NCI-H510A treated with DMSO at 0.1 percent for 48 hours (cell line): Measurements from ENCODE around the gene ATP5F1B.
"Not testable (repeated sequence)": the region's sequence is repeated elsewhere in the genome, so short reads cannot be mapped to it uniquely, and the experiment has no call there.

Experiments
- DNase-seq: peaks from one replicate; lab custom pipeline; 2025; lab: John Stamatoyannopoulos, UW

ATP5F1B gene

DNA sequence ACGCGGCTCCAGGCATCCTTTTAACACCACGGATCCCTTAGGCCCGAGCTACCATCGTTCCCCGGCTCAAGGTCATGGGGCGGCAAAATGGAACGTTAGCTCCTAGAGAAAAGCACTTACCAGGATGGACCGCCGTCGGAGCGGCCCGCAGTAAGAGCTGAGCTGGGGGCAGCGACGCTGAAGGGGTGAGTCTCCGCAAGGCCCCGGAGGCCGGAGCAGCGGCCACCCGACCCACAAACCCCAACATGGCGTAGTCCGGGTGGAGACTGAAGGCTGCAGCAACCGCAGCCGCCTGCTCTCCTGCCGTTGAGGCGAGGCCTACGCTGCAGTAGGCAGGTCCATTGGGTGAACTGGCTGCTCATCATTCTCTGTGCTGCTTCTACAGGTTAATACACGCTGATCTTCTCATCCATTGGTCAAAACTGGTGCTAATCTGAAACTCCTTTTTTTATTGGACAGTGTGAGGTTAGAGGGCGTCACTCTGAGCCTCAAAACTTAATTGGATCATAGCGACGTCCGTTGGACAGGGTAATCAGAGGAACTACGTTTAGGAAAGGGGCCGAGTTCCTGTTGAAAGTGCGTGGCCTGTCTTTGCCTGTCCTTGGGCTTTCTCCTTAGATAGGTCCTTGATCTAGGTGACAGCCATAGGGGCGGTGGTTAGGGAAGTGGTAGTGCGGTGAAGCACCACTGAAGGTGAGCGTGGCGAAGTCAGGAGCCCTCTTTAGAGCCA is at the start of gene ATP5F1B:
ATP5F1B (minus strand) TSS at position 268 of the 730 bp plus-strand sequence; CDS start at position 247, 21 bp downstream.
- peak; percentile 99 for DNase-seq

DNA sequence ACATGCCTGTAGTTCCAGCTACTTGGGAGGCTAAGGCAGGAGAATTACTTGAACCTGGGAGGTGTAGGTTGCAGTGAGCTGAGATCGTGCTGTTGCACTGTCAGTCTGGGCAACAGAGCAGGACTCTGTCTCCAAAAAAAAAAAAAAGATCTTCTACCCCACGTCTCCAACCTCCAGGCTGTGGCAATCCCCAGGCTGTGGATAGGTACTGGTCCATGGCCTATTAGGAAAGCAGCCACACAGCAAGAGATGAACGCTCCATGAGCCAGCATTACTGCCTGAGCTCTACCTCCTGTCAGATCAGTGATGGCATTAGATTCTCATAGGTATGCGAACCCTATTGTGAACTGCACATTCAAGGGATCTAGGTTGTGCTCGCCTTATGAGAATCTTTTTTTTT is 48.4 kb upstream of the ATP5F1B start:
- DNase-seq, result no peak

DNA sequence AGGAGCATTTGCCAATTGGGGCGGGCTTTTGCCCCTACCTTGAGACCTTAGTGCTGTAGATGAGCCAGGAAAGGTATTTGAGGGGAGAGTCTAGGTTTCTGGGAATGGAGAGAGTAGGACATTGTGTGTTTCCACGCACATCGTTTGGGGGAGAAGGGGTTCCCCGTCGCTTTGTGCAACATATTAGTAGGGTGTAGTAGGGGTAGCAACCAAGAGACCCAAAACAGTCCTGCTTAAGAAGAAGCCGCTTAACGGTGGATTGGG is 43.0 kb upstream of the ATP5F1B start:
- DNase-seq, result no peak

DNA sequence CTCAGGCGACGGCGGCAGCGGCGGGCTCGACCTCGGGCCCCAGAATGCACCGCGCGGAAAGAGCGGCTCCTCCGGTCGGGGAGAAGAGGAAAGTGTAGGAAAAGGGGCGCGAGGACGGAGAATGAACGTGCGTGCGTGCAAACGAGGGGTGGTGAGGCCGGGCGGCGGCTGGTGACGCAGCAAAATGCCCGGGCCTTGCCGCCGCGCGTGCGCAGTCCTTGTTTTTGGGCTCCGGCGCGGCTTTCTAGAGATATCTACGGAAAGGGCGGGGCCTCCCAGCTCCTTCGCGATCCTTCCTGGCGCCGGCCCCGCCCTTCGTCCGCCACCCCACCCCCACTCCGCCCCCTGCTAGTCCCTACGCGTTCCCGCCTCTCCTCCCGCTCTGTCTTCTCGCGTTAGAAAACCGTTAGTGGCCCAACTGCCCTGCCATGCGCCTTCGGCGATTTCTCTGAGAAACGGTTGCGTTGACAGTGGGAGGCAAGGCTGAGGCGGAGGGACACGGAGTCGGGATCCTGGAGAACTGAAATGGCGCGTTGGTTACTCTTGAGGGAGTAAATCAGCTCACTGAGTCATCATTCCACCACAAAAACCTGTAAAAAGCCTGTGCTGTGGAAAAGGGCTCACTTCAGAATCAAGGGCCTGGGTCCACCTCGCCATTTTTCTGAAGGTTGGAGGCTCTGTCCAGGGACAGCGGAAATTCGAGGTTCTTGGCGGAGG is 42.5 kb upstream of the ATP5F1B start, which contains the start of gene PTGES3:
PTGES3 (minus strand) TSS at position 156 of the 717 bp plus-strand sequence. CDS start 285 bp downstream, outside the sequence.
- peak; percentile 97 for DNase-seq

DNA sequence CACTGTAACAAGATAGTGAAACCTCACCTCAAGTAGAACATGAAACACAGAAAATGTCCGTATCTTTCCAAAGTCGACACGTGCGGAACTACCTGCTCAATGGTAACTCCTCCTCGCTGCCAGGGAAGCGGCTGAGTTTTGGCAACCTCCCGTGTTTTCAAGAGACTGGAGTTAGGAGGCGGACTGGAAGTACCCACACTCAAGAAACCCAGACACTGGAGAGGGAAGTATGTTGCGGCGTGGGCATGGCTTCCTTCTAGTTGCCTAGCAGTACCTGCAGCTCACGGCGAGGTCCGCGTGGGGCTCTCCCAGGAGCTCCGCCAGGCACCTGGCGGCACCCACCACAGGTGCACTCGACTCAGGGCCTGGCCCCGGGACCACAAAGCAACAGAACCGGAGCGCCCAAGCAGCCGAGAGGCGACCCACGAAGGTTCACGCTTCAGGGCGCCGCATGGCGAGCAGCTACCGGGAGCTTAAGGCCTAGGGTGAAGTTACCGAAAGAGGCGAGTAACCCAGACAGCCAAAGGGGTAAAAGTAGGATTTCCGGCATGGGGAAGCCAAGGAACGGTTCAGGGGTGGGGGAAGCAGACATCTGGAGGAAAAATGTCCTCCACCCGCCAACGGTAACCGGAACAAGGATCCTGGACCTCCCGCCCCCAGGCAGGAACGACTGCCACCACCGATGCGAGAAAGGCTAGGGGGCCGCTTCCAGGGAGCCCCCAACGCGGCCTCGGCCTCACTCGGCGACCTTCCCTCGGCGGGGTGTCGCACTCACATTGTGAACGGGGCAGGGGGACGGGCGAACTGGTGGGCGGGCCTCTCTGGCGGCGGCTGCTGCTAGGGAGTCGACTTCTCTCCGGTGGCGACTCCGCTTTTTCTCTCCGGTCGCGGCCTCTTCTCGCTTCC is 41.7 kb upstream of the ATP5F1B start:
- peak; percentile 72 for DNase-seq

DNA sequence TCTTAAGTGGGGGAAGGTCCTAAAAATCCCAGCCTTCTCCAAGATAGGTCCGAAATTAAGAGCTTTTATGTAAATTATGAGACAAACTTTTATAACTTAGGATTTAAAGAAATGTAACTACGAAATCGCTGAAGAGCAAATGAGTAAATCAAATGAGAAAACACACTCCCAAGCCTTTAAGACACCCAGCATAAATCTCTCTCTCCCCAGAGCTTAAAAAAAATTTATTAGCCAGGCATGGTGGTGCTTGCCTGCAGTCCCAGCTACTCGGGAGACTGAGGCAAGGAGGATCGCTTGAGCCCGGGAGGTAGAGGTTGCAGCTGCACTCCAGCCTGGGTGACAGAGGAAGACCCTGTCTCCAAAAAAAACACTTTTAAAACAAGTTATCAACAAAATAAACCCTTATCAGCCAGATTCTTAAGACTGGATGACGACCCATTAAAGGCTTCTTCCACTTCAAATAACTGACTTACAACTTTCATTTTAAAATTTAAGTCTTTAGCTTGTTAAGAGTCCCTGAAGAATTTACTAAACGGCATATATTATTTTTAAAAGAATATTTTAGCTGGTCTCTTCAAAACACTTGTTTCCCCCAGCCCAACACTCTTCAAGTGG is 39.1 kb upstream of the ATP5F1B start:
- no peak for DNase-seq

DNA sequence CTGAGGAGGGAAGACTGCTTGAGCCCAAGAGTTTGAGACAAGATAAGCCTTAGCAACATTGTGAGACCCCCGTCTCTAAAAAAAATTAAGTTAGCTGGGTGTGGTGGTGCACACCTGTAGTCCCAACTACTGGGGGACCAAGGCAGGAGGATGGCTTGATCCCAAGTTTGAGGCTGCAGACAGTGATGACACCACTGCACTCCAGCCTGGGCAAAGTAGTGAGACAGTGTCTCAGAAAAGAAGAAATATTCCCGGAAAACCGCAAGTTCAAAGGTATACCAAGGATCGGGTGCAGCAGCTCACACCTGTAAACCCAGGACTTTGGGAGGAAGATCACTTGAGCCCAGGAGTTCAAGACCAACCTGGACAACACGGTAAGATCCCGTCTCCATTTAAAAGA is 36.5 kb upstream of the ATP5F1B start:
- DNase-seq, result no peak

DNA sequence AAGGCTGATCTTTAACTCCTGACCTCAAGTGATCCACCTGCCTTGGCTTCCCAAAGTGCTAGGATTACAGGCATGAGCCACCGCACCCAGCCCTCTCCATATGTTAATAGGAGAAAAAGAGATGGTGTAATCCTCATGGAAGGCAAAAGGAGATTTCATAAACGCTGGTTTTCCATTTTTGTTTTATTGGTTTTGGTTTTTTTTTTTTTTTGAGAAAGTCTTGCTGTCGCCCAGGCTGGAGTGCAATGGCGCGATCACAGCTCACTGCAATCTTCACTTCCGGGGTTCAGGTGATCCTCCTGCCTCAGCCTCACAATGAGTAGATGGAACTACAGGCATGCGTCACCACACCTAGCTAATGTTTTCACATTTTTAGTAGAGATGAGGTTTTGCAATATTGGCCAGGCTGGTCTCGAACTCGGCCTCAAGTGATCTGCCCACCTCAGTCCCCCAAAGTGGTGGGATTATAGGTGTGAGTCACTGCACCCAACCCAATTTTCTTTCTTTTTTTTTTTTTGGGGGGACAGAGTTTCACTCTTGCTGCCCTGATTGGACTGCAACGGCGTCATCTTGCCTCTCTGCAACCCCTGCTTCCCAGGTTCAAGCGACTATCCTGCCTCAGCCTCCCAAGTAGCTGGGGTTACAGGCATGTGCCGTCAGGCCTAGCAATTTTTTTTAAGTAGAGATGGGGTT is 34.2 kb upstream of the ATP5F1B start:
- DNase-seq, result no peak

DNA sequence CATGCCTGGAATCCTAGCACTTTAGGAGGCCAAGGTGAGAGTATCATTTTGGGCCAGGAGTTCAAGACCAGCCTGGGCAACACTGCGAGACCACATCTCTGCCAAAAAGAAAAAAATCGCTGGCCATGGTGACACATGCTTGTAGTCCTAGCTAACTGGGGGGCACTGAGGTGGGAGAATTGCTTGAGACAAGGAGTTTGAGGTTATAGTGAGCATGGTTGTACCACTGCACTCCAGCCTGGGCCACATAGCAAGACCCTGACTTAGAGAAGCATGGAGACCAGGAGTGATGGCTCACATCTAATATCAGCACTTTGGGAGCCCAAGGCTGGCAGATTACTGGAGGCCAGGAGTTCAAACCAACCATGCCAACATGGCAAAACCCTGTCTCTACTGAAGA is 33.1 kb upstream of the ATP5F1B start:
- no peak for DNase-seq

DNA sequence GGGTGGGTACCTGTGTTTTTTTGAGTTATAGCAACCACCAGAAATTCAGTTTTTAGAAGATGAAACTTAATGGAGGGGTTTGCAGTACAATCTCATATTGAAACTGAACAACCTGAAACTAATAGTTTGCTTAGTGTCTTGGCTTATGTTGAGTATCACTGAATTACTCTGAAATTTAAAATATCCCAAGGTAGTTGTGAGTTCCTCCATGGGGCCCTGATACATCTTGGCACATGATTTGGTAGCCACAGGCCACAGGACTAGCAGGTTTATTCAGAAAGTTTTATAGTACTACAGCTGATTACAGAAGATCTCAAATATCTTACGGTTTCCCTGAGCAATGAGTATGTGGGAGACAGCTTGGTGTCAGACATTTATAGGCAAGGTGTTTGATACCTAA is 31.9 kb upstream of the ATP5F1B start:
- no peak for DNase-seq

DNA sequence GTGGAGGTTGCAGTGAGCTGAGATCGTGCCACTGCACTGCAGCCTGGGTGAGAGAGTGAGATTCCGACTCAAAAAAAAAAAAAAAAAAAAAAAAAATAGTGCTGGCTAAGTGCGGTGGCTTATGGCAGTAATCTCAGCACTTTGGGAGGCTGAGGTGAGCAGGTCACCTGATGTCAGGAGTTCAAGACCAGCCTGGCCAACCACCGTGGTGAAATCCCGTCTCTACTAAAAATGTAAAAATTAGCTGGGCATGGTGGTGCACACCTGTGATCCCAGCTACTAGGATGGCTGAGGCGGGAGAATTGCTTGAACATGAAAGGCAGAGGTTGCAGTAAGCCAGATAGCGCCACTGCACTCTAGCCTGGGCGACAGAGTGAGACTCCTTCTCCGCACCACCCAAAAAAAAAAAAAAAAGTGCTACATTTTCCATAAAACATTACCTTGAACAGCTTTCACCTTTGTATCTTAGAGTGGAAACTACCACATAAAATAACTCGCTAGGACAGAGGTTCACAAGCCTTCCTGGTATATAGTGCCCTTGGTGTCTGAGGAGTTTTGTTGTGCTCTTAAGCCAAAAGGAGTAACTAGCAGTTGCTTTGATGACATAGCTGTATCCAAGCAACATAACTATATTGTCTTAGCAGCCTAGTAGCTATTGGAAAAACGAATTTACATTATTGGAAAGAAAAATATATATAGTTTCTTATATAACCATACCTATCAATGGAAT is 31.2 kb upstream of the ATP5F1B start:
- DNase-seq, result no peak

DNA sequence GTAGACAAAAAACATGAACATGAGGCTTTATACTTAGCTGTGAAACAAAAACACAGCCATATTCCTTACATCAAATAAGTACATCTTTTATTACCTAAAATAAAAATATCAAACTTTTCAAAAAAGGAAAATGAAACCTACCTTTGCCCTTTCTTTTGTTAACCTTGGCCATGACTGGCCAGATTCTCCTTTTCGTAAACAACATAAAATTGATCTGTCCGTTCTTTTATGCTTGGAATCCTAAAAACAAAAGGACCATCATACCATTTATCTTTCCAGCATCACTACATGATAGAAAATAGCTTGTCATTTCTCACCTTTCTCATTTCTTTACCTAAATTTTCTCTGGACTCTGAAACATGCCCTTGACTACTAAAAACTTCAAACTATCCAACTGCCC is 25.8 kb upstream of the ATP5F1B start:
- no peak for DNase-seq

DNA sequence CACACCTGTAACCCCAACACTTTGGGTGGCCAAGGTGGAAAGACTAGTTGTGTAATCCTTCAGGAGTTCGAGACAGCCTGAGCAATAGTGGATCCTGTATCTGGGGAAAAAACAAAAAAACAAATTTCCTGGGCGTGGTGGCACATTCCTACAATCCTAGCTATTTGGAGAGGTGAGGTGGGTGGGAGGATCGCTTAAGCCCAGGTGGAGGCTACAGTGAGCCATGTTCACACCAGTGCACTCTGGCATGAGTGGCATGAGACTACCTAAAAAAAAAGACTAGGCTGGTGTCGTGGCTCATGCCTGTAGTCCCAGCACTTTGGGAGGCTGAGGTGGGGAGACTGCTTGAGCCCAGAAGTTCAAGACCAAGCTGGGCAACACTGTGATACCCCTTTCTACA is 25.1 kb upstream of the ATP5F1B start:
- DNase-seq, result no peak

DNA sequence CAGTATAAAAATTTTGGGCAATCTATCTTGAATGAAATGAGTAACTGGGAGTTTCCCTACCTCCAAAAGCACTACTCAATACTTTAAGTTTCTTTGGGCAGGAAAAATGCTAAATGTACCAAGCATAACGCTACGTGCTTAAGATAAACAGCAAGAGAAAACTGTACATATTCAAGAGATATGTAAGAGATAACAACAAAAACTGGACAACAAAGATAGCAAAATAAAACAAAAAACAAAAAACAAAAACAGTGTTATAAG is 22.3 kb upstream of the ATP5F1B start:
- no peak for DNase-seq

DNA sequence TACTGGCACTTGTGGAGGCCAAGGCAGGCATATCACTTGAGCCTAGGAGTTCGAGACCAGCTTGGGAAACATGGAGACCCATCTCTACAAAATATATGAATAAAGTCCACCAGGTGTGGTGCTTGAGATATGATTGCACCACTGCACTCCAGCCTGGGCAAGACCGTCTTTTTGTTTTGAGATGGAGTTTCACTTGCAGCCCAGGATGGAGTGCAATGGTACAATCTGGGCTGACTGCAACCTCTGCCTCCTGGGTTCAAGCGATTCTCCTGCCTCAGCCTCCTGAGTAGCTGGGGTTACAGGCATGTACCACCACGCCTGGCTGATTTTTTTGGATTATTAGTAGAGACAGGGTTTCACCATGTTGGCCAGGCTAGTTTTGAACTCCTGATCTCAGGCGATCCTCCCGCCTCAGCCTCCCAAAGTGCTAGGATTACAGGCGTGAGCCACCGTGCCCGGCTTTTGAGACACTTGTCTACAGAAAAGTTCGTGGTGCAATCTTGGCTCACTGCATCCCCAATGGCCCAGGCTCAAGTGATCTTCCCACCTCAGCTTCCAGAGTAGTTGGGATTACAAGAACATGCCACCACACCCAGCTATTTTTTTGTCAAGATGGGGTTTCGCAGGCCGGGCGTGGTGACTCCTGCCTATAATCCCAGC is 16.3 kb upstream of the ATP5F1B start:
- DNase-seq, result no peak

DNA sequence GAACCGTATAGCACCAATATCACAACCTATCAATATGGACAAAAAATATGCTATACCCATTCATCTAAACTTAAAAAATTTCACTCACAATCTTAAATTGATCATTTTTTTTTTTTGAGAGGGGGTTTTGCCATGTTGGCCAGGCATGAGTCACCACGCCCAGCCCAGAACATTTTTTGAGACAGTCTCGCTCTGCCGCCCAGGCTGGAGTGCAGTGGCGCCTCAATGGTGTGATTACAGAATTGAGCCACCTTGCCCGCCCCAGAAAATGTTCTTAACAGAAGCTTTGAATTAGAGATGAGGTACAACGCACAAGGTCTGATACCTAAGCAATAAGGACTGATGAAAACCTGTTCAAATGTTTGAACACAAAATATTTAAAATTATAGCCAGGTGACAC is 15.8 kb upstream of the ATP5F1B start:
- no peak for DNase-seq

DNA sequence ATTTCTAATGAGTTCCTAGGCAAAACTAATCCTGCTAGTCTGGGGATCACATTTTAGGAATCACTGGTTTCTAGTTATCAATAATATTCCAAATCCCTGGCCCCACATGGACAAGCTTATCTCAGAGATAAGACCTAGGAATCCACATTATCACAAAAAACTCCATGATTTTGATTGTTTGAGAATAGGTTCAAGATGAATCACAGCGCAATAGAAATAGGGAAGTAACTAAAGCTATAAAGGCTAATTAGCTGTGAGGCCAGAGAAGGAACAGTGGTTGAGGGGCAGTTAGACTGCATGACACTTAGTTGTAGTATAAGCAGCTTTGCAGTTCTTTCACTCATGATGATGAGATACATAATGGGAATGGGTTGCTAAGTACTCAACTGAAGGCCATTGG is 13.1 kb upstream of the ATP5F1B start:
- DNase-seq, result no peak

DNA sequence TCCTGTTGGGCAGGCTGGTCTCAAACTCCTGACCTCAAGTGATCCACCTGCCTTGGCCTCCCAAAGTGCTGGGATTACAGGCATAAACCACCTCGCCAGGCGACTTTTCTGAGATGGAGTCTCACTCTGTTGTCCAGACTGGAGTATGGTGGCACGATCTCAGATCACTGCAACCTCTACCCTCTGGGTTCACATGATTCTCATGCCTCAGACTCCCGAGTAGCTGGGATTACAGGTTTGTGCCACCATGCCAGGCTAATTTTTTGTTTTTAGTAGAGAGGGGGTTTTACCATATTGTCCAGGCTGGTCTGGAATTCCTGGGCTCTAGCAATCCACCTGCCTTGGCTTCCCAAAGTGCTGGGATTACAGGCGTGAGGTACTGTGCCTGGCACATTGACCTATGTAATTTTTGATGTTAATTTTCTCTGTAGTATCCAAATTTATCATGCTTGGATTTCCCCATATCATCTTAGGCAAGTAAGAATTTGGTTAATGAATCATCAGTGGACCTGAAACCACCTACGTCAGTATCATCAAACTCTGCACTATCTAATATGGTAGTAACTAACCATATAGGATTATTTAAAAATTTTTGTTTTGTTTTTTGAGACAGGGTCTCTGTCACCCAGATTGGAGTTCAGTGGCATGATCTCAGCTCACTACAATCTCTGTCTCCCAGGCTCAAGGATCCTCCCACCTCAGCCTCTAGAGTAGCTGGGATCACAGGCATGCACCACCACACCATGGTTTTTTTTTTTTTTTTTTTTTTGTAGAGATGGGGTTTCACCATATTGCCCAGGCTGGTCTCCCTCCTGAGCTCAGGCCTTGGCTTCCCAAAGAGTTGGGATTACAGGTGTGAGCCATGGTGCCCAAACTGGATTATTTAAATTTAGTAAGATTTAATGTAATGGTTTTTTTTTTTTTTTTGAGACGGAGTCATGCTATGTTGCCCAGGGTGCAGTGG is 11.9 kb upstream of the ATP5F1B start:
- DNase-seq, result no peak

DNA sequence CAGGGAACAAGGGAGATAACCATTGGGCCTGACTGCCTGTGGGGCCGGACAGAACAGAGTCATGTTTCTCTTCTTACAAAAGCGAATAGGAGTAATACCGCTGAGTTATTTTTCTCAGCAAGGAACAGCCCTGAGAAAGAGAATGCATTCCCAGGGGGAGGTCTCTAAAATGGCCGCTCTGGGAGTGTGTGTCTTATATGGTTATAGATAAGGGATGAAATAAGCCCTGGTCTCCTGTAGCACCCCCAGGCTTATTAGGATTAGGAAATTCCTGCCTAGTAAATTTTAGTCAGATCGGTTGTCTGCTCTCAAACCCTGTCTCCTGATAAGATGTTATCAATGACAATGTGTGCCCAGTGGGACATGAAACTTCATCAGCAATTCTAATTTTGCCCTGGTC is 8.0 kb upstream of the ATP5F1B start:
- DNase-seq, result not testable (repeated sequence)

DNA sequence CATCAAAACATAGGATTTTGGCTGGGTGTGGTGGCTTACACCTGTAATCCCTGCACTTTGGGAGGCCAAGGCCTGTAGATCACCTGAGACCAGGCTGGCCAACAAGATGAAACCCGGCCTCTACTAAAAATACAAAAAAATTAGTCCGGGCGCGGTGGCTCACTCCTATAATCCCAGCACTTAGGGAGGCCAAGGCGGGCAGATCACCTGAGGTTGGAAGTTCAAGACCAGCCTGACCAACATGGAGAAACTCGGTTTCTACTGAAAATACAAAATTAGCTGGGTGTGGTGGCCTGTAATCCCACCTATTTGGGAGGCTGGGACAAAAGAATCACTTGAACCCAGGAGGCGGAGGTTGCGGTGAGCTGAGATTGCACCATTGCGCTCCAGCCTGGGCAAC is 2.2 kb upstream of the ATP5F1B start:
- not testable (repeated sequence) for DNase-seq
